Measurements from ENCODE around the gene PLOD3.

PLOD3 gene

GRCh38 chr7:101198476-101198875, 18.9 kb downstream of the PLOD3 start:
- TF ChIP-seq EZH2phosphoT487 (IDR thresholded peaks at IDR 0.05; ENCODE audit: low read depth) = no peak
- no peak for TF ChIP-seq CTCF (IDR thresholded peaks at IDR 0.05; ENCODE audit: low read depth, low read length)
- H3K27me3 ChIP-seq (ENCODE audit: low read depth, low read length) = no peaks in the 10 kb centered on the region
- H3K4me1 ChIP-seq (ENCODE audit: low read length) = no peaks in the 10 kb centered on the region
- H3K4me3 ChIP-seq (ENCODE audit: low read length) = no peak overlapping the region
- H4K20me1 ChIP-seq (ENCODE audit: insufficient read depth, low read length) = no peaks in the 10 kb centered on the region
- no peaks in the 10 kb centered on the region for H3K36me3 ChIP-seq (replicated peaks; ENCODE audit: low read depth, low read length)
- no peak overlapping the region for H3K4me2 ChIP-seq (ENCODE audit: low read length)
- H2AFZ ChIP-seq (ENCODE audit: low read depth, low read length) = no peak overlapping the region
- no peaks in the 10 kb centered on the region for H3K9me3 ChIP-seq (ENCODE audit: insufficient read depth, low read length)
- H3K27ac ChIP-seq (ENCODE audit: low read length) = no peak overlapping the region
- H3K9ac ChIP-seq (ENCODE audit: low read length) = no peak overlapping the region
- H3K79me2 ChIP-seq (ENCODE audit: low read length) = no peaks in the 10 kb centered on the region

GRCh38 chr7:101197991-101198390, 19.4 kb downstream of the PLOD3 start:
- H3K9me3 ChIP-seq (ENCODE audit: insufficient read depth, low read length) = no peaks in the 10 kb centered on the region
- TF ChIP-seq CTCF (IDR thresholded peaks at IDR 0.05; ENCODE audit: low read depth, low read length) = no peak
- TF ChIP-seq EZH2phosphoT487 (IDR thresholded peaks at IDR 0.05; ENCODE audit: low read depth) = no peak
- H3K9ac ChIP-seq (ENCODE audit: low read length) = no peak overlapping the region
- H3K4me1 ChIP-seq (ENCODE audit: low read length) = no peaks in the 10 kb centered on the region
- no peaks in the 10 kb centered on the region for H3K36me3 ChIP-seq (replicated peaks; ENCODE audit: low read depth, low read length)
- H3K27me3 ChIP-seq (ENCODE audit: low read depth, low read length) = no peaks in the 10 kb centered on the region
- no peak overlapping the region for H3K4me3 ChIP-seq (ENCODE audit: low read length)
- H3K4me2 ChIP-seq (ENCODE audit: low read length) = no peak overlapping the region
- no peaks in the 10 kb centered on the region for H4K20me1 ChIP-seq (ENCODE audit: insufficient read depth, low read length)
- H3K27ac ChIP-seq (ENCODE audit: low read length) = no peak overlapping the region
- no peaks in the 10 kb centered on the region for H3K79me2 ChIP-seq (ENCODE audit: low read length)
- no peak overlapping the region for H2AFZ ChIP-seq (ENCODE audit: low read depth, low read length)

- peaks cover 4% of the 10 kb centered on the region; the same call in 1 of the 2 replicates for H3K4me1 ChIP-seq (ENCODE audit: low read length)
- no peak overlapping the region for H3K4me2 ChIP-seq (ENCODE audit: low read length)
Measured at GRCh38 chr7:101195884-101196283, 21.5 kb downstream of the PLOD3 start.

GRCh38 chr7:101189109-101189508, 28.3 kb downstream of the PLOD3 start:
- H3K9me3 ChIP-seq (ENCODE audit: insufficient read depth, low read length) = no peaks in the 10 kb centered on the region
- no peak overlapping the region for H3K27ac ChIP-seq (ENCODE audit: low read length)
- H3K36me3 ChIP-seq (replicated peaks; ENCODE audit: low read depth, low read length) = no peaks in the 10 kb centered on the region
- peaks cover 10% of the 10 kb centered on the region for H3K4me1 ChIP-seq (ENCODE audit: low read length)
- TF ChIP-seq CTCF (IDR thresholded peaks at IDR 0.05; ENCODE audit: low read depth, low read length) (no peak), EZH2phosphoT487 (IDR thresholded peaks at IDR 0.05; ENCODE audit: low read depth) (no peak)
- H3K4me3 ChIP-seq (ENCODE audit: low read length) = no peak overlapping the region
- H2AFZ ChIP-seq (ENCODE audit: low read depth, low read length) = no peak overlapping the region
- H3K4me2 ChIP-seq (ENCODE audit: low read length) = no peak overlapping the region
- H3K27me3 ChIP-seq (ENCODE audit: low read depth, low read length) = no peaks in the 10 kb centered on the region
- H4K20me1 ChIP-seq (ENCODE audit: insufficient read depth, low read length) = no peaks in the 10 kb centered on the region
- no peaks in the 10 kb centered on the region for H3K79me2 ChIP-seq (ENCODE audit: low read length)
- H3K9ac ChIP-seq (ENCODE audit: low read length) = no peak overlapping the region

More at GRCh38 chr7:101195884-101196283, 21.5 kb downstream of the PLOD3 start:
- no peaks in the 10 kb centered on the region for H3K9me3 ChIP-seq (ENCODE audit: insufficient read depth, low read length)
- no peaks in the 10 kb centered on the region for H3K27me3 ChIP-seq (ENCODE audit: low read depth, low read length)
- H3K4me3 ChIP-seq (ENCODE audit: low read length) = no peak overlapping the region
- H3K79me2 ChIP-seq (ENCODE audit: low read length) = no peaks in the 10 kb centered on the region
- no peaks in the 10 kb centered on the region for H4K20me1 ChIP-seq (ENCODE audit: insufficient read depth, low read length)
- no peak overlapping the region for H2AFZ ChIP-seq (ENCODE audit: low read depth, low read length)
- TF ChIP-seq CTCF (IDR thresholded peaks at IDR 0.05; ENCODE audit: low read depth, low read length) (no peak), EZH2phosphoT487 (IDR thresholded peaks at IDR 0.05; ENCODE audit: low read depth) (no peak)
- no peak overlapping the region for H3K27ac ChIP-seq (ENCODE audit: low read length)
- H3K9ac ChIP-seq (ENCODE audit: low read length) = no peak overlapping the region
- no peaks in the 10 kb centered on the region for H3K36me3 ChIP-seq (replicated peaks; ENCODE audit: low read depth, low read length)

Data from OCI-LY3 (cell line).